GM19023 (cell line): ENCODE results near the gene KLHL18.
"Not testable (repeated sequence)": the region's sequence is repeated elsewhere in the genome, so short reads cannot be mapped to it uniquely, and the experiment has no call there.

Experiments
- ATAC-seq: cut with Tn5 transposase; IDR thresholded peaks from one replicate; pipeline ENCODE4 v1.9.1; 2021; ENCODE audit warnings: mild to moderate bottlenecking, moderate library complexity; ENCODE audit not compliant: unreplicated experiment

Gene KLHL18

DNA sequence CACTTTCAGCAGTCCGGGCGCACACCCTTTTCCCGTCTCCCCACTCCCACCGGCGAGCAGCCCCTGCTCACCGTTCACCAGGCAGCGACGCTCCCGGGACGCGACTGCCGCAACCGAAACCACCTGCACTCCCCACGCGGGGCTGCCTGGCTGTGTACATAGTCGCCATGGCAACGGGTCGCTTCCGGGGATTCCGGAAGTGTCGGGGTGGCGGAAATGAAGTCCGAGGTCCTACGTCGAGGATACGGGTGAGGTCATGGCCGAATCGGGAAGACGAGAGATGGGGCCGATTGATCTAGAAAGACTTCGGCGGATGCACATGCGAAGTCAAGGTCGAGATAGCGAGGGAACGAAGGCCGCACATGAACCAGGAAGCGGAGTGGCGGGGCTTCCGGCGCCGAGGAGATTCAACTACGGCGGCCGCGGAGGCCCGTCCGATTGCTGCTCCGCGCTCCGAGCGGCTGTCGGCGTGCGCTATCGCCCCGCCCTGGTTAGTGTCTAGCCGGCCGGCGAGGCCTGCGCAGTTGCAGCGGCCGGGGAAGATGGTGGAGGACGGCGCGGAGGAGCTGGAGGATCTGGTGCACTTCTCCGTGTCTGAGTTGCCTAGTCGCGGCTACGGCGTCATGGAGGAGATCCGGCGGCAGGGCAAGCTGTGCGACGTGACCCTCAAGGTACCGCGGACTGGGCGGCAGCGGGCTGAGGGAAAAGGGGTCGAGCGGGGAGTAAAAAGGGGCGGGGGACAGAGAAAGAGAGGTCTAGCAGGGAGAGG, at the start of gene KLHL18, which contains the start of gene KIF9:
Gene KLHL18, plus strand, starts transcription at position 521 of the 769 bp plus-strand sequence. Its CDS starts 22 bp downstream, at position 543.
Gene KIF9, minus strand, starts transcription at position 376 of the 769 bp plus-strand sequence. CDS start 5,425 bp downstream, outside the sequence.
- ATAC-seq: peak; percentile 90

DNA sequence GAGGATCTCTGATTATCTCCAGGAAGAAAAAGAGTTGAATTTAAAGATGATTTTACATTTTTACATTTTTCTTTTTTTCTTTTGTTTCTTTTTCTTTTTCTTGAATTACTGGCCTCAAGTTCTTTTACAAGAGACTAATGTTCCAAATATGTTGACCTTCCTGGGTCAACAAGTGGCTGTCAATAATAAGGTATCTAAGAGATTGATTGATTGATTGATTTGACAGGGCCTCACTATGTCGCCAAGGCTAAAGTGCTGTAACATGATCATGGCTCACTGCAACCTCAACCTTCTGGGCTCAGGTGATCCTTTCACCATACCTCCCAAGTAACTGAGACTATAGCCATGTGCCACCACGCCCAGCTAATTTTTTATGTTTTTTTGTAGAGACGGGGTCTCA, 44.7 kb upstream of the KLHL18 start:
- ATAC-seq: no peak

DNA sequence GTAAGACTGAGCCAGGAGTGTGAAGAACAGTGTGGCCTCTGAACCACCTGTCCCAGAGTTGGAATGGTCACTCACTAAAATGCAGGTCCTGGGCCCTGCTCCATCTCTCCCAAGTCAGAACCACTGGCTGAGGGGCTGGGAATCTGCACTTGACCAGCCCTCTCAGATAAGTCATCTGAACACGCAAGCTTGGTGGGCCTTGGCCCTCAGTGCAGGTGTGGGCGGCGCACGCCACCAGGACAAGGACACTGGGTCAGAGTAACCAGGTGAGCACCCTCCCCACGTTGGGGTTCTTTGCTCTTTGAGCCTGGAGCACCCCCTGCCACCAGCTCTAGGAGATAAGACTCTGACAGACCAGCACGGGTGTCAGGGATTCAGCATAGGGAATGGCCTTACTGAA, 42.8 kb upstream of the KLHL18 start:
- ATAC-seq: no peak

DNA sequence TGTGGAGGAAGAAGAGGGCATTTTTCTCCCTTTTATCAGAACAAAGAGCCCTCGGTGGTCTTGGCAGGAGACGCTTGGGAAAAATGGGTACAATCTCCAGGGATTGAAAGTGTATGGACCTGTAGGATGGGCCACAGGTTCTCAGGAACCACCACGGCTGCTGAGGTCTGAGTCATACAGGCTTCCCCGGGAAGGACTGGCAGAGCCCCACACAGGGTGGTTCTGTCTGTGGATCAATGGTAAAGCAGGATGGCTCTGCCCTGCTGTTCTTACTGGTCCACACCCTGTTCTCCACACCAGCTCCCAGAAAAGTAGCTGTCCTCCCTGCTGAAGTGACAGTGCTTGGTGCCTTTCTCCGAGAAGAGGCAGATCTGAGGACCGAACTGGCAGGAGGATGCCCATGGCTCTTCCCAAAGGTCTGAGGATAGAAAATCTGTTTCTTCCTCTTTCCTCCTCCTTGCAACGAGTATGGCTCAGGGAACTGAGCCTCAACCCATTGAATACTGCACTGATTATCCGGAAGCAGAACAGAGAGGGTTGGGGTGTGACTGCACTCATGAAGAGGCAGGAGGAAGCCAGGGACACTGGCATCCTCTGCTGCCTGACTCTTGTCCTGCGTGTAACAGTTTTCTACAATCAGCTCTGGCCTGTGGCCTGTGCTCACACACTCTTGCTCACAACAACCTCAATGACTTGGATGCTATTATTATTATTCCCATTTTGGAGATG, 39.2 kb upstream of the KLHL18 start:
- no peak for ATAC-seq

DNA sequence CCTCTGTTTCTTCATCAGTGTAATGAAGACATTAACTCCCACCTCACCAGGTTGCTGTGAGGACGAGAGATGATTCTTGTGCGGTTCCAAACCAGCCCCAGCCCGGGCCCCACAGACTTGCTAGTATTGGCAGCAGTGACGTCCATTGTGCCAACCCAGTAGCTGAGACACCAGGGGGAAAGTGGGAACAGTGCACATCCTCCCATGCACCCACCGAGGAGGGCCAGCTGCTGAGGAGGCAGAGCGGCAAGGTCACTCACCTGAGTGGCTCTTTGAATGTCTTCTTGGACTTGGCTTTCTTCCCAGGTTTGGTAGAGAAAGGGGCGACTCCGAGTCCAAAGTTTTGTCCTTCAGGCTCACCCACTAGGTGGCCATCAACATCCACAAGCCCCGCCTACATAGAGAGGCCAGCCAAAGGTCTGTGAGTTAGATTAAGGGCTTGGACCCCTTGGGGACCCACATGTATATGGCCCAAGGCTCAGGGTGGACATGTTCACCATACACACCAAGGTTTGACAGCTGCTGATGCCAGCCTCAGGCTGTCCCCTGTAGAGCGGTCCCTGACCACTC, 38.1 kb upstream of the KLHL18 start:
- ATAC-seq: no peak

DNA sequence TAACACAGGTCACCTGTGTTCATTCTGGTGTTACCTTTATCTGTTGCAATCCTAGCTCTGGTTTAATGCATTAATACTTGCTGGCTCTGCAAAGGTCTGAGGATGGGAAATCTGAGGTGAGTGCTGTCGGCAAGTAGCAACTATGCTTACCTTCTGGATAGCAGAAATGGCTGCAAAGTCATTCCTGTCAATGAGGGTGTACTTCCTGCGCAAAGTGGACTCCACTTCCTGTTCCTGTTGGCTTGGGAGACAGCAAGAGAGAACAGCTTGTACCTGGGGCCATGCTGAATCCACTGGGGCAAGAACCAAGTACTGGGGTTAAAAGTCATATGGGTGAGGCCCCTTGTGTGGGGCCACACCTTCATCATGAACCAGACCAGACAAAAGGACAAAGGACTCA, 37.5 kb upstream of the KLHL18 start:
- no peak for ATAC-seq

DNA sequence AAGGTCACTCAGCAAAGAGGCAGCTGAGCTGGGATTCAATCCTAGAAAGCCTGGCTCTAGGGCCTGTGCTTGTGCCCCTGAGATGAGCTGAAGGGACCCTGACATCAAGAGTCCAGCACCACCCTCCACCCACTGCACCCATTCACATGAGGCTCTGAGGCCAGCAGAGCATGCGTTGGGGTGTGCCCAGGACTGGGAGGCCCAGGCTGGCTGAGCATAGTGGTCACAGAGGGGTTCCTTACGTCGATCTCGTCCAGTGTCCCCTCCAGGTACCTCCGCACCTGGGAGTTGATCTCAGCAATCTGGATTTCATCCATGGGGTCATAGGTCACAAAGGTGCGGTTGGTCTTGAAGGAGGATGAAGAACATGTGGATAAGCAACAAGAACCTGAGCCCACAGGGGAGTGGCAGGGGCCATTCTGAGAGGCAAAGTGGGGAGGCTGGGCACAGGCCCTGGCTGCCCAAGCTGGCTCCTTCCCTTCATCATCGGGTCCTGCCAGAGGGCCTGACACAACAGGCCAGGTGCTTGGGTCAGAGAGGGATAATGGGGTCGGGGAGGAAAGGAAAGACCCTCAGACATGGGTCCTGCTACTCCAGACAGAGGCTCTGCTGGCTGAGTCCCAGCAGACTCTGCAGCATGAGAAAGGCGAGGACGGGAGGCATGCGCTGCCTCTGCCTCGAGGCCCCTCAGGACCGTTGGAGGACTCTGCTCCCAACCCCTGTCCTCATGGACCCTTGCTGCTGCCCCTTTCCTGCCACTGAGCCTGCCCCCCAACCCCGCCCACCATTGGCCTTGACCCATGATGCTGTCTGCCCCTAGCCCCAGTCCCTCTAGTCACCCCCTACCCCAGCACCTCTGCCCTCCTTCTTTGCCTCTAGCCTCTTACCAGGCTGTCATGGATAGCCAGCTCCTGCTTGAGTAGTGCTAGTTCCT, 35.3 kb upstream of the KLHL18 start:
- no peak for ATAC-seq

DNA sequence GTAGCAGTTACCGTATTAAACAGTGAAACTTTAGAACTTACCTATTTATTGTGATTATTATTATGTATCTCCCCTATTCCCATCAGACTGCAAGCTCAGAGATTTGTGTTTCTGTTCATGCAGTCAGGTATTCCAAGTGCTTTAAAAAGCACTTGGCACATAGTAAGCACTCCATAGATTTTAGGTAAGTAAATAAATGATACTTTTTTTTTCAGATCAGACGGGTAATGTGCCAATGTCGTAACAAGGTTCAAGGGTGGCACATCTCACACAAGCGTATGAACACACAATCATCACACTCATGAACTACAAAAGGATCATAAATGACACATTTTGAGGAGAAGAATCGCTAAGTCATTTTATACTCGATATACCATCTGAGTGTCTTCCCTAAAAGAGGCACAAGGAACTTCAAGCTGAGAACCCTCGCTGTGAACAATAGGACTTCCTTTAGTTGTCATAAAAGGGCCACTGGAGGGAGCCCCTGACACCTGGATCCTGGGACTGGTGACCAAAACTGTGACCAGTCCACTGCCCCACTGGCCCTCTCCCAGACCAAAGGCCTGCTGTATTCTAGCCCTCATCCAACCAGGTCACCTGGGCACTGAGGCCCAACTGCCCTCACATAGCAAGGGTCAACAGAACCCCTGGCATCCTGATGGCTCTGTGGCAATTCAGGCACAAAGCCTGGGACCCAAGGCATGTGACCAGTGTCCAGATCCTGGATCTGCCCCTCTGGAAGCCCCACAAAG, 32.3 kb upstream of the KLHL18 start:
- ATAC-seq: no peak

DNA sequence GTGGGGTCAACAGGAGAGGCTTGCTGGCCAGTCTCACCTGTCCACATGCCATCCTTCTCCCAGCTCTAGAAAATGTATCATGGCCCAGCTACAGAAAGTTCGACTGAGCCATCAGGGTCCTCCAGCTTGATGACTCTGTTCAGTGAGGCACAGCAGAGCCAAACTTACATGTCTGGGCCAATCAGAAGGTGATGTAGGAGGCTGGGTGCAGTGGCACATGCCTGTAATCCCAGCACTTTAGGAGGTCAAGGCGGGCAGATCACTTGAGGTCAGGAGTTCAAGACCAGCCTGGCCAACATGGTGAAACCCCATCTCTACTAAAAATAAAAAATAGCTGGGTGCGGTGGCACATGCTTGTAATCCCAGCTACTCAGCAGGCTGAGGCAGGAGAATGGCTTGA, 31.7 kb upstream of the KLHL18 start:
- not testable (repeated sequence) for ATAC-seq

DNA sequence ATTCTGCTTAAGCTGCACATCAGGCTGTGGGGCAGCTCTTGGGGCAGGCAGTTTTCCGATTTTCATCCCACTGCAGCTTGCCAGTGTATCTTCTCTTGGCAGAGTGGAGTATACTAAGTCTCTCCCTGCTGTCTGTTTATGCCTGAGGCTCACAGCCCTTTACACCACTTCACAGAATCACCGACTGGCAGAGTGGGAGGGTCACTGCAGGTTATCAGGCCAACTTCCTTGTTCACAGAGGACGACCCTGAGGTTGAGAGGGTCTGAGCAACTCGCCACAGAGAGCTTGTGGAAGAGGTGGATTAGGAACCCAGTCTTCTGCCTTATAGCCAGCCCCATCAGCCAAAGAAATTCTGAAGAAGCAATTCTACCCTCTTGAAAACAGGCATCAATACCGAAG, 31.1 kb upstream of the KLHL18 start:
- ATAC-seq: no peak

DNA sequence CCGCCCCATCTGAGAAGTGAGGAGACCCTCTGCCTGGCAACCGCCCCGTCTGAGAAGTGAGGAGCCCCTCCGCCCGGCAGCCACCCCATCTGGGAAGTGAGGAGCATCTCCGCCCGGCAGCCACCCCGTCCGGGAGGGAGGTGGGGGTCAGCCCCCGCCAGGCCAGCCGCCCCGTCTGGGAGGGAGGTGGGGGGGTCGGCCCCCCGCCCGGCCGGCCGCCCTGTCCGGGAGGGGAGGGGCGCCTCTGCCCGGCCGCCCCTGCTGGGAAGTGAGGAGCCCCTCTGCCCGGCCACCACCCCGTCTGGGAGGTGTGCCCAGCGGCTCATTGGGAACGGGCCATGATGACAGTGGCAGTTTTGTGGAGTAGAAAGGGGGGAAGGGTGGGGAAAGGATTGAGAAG, 26.4 kb upstream of the KLHL18 start:
- not testable (repeated sequence) for ATAC-seq

DNA sequence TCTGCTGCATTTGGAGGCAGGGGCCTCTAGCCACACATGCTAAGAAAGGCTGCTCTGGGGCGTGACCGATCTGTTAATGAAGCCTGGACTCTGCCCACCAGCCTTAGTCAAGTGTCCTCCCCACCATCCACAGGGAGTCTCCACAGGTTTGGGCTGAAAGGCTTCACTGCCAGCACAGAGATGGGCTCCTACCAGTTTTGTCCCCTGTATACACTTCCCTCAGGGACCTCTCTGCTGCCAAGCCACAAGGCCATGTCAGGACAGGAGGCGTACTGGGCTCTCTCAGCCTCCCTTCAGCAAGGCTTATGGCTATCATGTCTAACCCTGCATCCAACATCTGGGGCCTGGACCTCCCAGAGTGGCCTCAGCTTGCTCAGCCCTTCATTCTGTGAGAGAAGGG, 23.6 kb upstream of the KLHL18 start:
- ATAC-seq: no peak

DNA sequence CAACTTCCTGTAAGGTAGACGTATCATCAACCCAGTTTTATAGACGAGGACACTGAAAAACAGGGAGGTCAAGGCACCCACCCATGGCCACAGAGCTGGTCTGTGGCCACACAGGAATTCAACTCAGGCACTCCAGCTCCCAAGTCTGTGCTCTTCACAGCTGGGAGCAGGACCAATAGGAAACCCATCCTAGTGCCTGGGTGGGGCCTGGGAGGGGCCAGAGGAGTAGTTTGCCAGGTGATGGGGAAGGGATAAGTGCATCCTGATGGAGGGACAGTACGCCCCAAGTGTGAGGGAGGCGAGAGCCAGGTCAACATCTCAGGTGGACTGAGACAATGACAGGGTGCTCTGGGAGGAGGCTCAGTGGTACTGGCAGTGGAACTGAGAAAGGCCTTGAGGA, 22.1 kb upstream of the KLHL18 start:
- no peak for ATAC-seq

DNA sequence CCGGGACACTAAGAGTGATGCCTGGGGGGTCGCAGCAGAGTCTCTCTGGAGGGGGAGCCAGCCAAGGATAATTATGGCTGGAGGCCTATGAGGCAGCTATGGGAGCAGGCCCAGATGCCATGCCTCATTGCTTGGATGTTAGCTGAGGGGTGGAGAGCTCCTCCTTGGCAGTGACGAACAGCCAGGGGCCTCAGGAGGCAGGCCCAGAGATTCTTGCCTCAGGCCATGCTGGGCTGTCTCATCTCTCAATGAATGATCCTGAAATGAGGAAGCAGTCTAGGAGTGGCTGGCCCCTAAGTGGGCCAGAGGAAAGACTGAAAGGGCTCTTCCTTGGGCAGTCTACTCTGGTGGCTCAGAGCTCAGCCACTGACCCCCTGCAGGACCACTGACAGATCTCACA, 21.4 kb upstream of the KLHL18 start:
- no peak for ATAC-seq

DNA sequence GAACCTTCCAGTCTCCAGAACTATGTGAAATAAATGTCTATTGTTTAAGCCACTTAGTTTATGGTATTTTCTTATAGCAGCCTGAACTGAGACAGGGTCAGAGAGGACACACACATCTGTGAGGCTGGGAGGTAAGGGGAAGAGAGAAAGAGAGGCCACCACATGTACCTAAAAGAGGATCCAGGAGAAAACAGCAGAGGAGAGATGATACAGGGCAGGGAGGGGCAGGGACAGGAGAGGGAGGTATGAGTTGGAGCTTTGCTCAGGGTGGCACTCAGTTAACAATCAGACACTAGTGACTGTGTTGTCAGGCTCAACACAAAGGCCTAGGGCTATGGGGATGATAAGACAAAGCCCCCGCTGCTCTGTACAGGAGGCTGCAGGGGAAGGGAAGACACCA, 17.7 kb upstream of the KLHL18 start:
- no peak for ATAC-seq

DNA sequence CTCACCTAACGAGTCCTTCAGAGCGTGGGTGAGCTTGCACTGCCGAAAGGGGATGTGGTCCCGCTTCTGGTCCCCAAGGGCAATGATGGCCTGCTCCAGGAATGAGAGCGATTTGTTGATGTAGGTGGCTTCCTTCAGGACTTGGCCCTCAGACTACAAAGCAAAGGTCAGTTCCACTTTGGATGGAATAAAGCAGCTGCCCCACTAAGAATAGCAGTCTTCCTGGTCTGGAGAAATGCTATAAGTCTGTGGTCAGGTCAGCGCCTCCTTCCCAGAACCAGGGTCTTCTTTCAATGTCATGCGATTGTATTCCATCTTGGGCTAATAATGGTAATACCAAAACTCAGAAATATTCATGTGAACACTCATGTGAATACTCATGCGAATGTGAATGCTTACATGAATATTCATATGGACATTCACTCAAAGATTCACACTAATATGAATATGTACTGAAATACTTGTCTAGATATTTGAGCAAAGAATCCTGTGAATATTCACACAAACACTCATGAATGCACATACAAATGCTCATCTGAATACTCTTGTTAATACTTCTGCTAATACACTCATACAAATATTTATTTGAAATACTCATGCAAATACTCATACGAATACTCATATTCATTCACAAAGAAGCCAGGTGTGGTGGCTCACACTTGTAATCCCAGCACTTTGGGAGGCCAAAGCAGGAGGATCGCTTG, 16.9 kb upstream of the KLHL18 start:
- ATAC-seq: no peak

DNA sequence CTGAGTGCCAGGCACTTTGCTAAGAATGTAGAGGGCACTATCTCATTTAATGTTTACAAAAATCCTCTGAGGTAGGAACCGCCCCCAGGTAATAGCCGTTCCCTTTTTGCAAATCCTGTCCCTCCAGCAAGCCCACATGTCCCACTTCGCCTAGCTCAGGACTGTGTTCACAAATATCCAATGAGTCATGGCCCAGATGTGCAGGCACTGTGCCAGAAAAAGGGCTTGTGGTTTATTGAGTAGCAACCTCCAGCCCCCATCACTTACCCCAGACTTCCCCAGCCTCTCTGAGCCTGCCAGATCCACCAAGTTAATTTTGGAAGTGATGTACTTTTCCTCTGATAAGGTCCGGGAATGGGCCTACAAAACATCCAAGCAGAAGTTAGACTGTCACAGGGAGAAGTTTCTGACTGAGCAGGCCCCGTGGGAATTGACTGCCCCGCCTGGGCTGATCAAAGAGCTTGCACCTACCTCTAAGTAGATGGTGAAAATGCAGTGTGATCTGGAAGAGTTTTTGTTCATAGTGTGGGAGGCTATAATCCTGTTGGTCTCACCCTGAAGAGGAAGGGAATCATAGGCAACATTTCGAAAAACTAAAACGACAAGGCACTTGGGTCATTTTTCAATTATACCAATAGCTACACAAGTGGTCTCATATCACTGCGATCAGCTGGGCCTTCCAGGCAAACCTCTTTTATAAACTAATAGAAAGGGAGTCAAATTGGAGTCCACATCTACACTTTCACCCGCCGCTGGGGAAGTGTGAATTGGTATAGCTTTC, 15.8 kb upstream of the KLHL18 start:
- ATAC-seq: no peak

DNA sequence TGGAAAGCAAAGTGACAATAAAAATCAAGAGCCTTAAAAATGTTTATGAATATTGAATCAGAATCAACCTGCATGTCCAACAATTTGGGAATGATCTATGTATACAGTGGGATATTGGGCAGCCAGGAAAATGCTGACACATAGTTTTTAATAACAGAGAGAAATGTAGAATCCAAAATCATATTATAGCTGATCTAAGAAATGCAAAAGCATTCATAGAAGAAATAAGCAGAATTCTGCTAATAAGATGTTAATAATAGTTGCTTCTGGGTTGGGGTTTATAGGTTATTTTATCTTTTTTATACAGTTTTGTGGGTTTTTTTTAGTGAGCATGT, 15.3 kb upstream of the KLHL18 start:
- ATAC-seq: no peak

DNA sequence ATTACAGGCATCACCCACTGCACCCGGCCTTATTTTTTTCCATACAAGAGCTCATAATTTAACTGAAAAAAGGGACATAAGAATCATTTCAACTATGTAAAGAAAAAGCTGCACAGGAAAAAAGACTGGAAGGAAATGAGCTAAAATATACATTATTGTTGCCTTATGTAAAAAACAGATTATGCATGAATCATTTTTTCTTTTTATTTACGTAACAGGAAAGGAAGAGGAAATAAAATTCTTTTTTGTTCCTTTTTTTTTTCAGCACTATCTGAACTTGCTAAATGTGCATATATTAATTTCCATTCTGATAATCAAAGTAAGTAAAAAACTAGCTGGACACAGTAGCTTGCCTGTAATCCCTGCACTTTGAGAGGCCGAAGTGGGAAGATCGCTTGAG, 12.2 kb upstream of the KLHL18 start:
- ATAC-seq: no peak
